Panc1 (cell line): ENCODE measurements around the gene HIGD2A.

Experiments
- CTCF ChIP-seq: fragments of 450-650 bp; IDR thresholded peaks from 2 replicates; pipeline ENCODE4 v1.5.1; 2017; ENCODE audit warnings: mild to moderate bottlenecking
- POLR2AphosphoS5 ChIP-seq: IDR thresholded peaks from 2 replicates; pipeline ENCODE4 v1.6.1; 2012; ENCODE audit warnings: mild to moderate bottlenecking, low read depth, low read length, moderate library complexity
- SIN3A ChIP-seq: IDR thresholded peaks from 2 replicates; pipeline ENCODE4 v1.6.1; 2012; ENCODE audit warnings: low read depth, mild to moderate bottlenecking, low read length, moderate library complexity, borderline replicate concordance; ENCODE audit not compliant: insufficient read depth

- no peak for TF ChIP-seq CTCF
- TF ChIP-seq POLR2AphosphoS5: no peak
- no peak for TF ChIP-seq SIN3A
These were observed 8.7 kb upstream of the HIGD2A start for GRCh38 chr5:176379881-176380280.
